ENCODE data around the gene AFF2. TPM values are rescaled to one million over a fixed set of nuclear protein-coding genes. Genes with fewer than 3 reads are reported as not detected.

The AFF2 gene
- total and polyA plus RNA-seq, 2 donors (not counting 3 experiments of a cell fraction or from before 2014, with no cell fraction given): 0.03 to 0.07 TPM

- FAIRE-seq (no peak), DNase-seq (ENCODE audit: low read depth, low spot score) (no peak)
- POLR2A ChIA-PET: no interaction called here
- Histone ChIP-seq H3K9me1 (replicated peaks; ENCODE audit: control insufficient read depth, extremely low read depth, insufficient read depth, low read length) (no peaks in the 10 kb centered on the region), H2AFZ (ENCODE audit: low read depth, low read length) (no peak overlapping the region), H4K20me1 (replicated peaks; ENCODE audit: control insufficient read depth, extremely low read depth, insufficient read depth, low read length) (no peaks in the 10 kb centered on the region), H3K4me1 (ENCODE audit: control insufficient read depth, extremely low read depth, insufficient read depth, low read length) (no peaks in the 10 kb centered on the region), H3K27ac (ENCODE audit: insufficient read depth, low read depth, low read length) (no peak overlapping the region), H3K79me2 (ENCODE audit: control insufficient read depth, insufficient read depth, low read length) (no peaks in the 10 kb centered on the region), H3K27me3 (ENCODE audit: control insufficient read depth in 2 of 2, insufficient read depth in 2 of 2, low read length in 2 of 2) (no peaks in the 10 kb centered on the region), H3K9me3 (replicated peaks; ENCODE audit: control insufficient read depth, insufficient read depth, low read length) (no peaks in the 10 kb centered on the region), H3K9ac (replicated peaks; ENCODE audit: extremely low read depth, insufficient read depth, low read length) (no peak overlapping the region), H3K4me2 (ENCODE audit: insufficient read depth, low read length) (no peak overlapping the region), H3K36me3 (ENCODE audit: control insufficient read depth in 2 of 2, extremely low read depth in 1 of 2, insufficient read depth in 2 of 2, low read length in 2 of 2) (no peaks in the 10 kb centered on the region), H3K4me3 (replicated peaks in 1 of 3; ENCODE audit: insufficient read depth in 1 of 3, low read depth in 1 of 3, low read length in 3 of 3) (no peak overlapping the region)
- intact Hi-C loops (cut with micrococcal nuclease): no loop called here
- CTCF ChIA-PET: no interaction called here
- BruUV-seq (replicated peaks): no TSS peak
- dilution Hi-C loops (cut with MboI; ENCODE audit: extremely low pct_ligation_motif_present, low sequenced_read_pairs): no loop called here
- TF ChIP-seq POLR2A (IDR thresholded peaks at IDR 0.05; ENCODE audit: low read depth, low read length): no peak
- TF ChIP-seq, protein P1, sequence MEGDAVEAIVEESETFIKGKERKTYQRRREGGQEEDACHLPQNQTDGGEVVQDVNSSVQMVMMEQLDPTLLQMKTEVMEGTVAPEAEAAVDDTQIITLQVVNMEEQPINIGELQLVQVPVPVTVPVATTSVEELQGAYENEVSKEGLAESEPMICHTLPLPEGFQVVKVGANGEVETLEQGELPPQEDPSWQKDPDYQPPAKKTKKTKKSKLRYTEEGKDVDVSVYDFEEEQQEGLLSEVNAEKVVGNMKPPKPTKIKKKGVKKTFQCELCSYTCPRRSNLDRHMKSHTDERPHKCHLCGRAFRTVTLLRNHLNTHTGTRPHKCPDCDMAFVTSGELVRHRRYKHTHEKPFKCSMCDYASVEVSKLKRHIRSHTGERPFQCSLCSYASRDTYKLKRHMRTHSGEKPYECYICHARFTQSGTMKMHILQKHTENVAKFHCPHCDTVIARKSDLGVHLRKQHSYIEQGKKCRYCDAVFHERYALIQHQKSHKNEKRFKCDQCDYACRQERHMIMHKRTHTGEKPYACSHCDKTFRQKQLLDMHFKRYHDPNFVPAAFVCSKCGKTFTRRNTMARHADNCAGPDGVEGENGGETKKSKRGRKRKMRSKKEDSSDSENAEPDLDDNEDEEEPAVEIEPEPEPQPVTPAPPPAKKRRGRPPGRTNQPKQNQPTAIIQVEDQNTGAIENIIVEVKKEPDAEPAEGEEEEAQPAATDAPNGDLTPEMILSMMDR (IDR thresholded peaks at IDR 0.05; ENCODE audit: extremely low read depth in 1 of 2, insufficient read depth in 1 of 2, low read depth in 1 of 2, low read length in 2 of 2): no peak
Observed at GRCh38 chrX:148522006-148522405, 21.6 kb downstream of the AFF2 start.

DNA sequence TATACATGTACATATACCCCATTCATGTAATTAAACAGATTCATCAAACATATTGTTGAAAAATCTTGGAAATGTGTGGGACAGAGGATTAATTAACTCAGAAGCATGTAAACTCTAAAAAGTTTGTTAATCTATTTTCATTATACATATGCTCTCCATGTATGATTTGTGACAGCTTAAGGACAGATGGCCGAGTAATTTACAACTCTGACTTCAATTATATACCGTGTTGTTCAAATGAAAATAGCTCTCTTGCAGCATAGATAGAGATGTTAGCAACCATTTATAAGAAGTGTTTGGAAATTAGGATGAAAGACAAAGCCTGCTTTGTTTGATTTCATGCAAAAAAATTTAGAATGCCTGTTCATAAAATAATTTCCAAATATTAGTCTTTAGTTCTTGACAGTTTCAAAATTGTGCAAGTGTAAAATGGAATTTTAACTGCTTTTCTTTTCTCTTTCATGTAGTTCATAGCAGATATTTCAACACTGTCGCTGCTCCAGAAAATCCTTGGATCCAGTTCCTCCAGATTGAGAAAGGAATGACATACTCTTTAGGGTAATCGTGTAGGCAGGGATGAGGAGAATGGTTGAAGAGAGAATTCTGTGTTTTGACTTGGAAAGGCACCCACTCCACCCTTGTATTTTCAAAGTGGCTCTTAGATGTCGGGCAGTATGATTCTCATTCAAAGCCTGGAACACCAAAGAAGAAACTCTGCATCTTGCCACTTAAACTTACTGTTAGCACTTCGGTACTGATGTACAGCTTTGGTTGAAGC lies 23.1 kb downstream of the AFF2 start:
- no peak for DNase-seq (ENCODE audit: low read depth, low spot score)
- Histone ChIP-seq H3K27ac (ENCODE audit: insufficient read depth, low read depth, low read length) (no peak overlapping the region), H3K79me2 (ENCODE audit: control insufficient read depth, insufficient read depth, low read length) (no peaks in the 10 kb centered on the region), H3K4me3 (replicated peaks in 1 of 3; ENCODE audit: insufficient read depth in 1 of 3, low read depth in 1 of 3, low read length in 3 of 3) (no peak overlapping the region), H3K36me3 (ENCODE audit: control insufficient read depth in 2 of 2, extremely low read depth in 1 of 2, insufficient read depth in 2 of 2, low read length in 2 of 2) (no peaks in the 10 kb centered on the region), H3K9me1 (replicated peaks; ENCODE audit: control insufficient read depth, extremely low read depth, insufficient read depth, low read length) (no peaks in the 10 kb centered on the region), H3K4me1 (ENCODE audit: control insufficient read depth, extremely low read depth, insufficient read depth, low read length) (no peaks in the 10 kb centered on the region), H3K4me2 (ENCODE audit: insufficient read depth, low read length) (no peak overlapping the region), H2AFZ (ENCODE audit: low read depth, low read length) (no peak overlapping the region), H4K20me1 (replicated peaks; ENCODE audit: control insufficient read depth, extremely low read depth, insufficient read depth, low read length) (no peaks in the 10 kb centered on the region), H3K27me3 (ENCODE audit: control insufficient read depth in 2 of 2, insufficient read depth in 2 of 2, low read length in 2 of 2) (no peaks in the 10 kb centered on the region), H3K9me3 (replicated peaks; ENCODE audit: control insufficient read depth, insufficient read depth, low read length) (no peaks in the 10 kb centered on the region), H3K9ac (replicated peaks; ENCODE audit: extremely low read depth, insufficient read depth, low read length) (no peak overlapping the region)
- intact Hi-C loops (cut with micrococcal nuclease) (no loop called here), dilution Hi-C loops (cut with MboI; ENCODE audit: extremely low pct_ligation_motif_present, low sequenced_read_pairs) (no loop called here)
- no peak for TF ChIP-seq POLR2AphosphoS5 (IDR thresholded peaks at IDR 0.05; ENCODE audit: insufficient read depth, low read depth, low read length)
- TF ChIP-seq MYC (IDR thresholded peaks at IDR 0.05; ENCODE audit: low read depth, low read length): no peak
- TF ChIP-seq POLR2A (IDR thresholded peaks at IDR 0.05; ENCODE audit: low read depth, low read length): no peak
- no peak for TF ChIP-seq EZH2 (IDR thresholded peaks at IDR 0.05; ENCODE audit: borderline replicate concordance, low read depth, low read length, severe bottlenecking)
- TF ChIP-seq, protein P2, sequence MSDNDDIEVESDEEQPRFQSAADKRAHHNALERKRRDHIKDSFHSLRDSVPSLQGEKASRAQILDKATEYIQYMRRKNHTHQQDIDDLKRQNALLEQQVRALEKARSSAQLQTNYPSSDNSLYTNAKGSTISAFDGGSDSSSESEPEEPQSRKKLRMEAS (IDR thresholded peaks at IDR 0.05; ENCODE audit: insufficient read depth, insufficient read length): no peak
- TF ChIP-seq, protein P1 (IDR thresholded peaks at IDR 0.05; ENCODE audit: extremely low read depth in 1 of 2, insufficient read depth in 1 of 2, low read depth in 1 of 2, low read length in 2 of 2): no peak
- TF ChIP-seq GATA2 (IDR thresholded peaks at IDR 0.05; ENCODE audit: insufficient read depth, insufficient read length, low read depth, low read length): no peak
- no peak for TF ChIP-seq FOS (IDR thresholded peaks at IDR 0.05; ENCODE audit: borderline replicate concordance, insufficient read depth, low read length)
- no peak for TF ChIP-seq JUN (IDR thresholded peaks at IDR 0.05; ENCODE audit: borderline replicate concordance, insufficient read depth, insufficient read length, low read depth)
- FAIRE-seq: peak; percentile 18
- CTCF ChIA-PET: no interaction called here
- POLR2A ChIA-PET: no interaction called here
- BruUV-seq (replicated peaks): no TSS peak

Data from endothelial cell of umbilical vein (primary cell).